CD4-positive, alpha-beta memory T cell (primary cell): ENCODE results near the gene CALML5. TPM values are rescaled to one million over a fixed set of nuclear protein-coding genes. Genes with fewer than 3 reads are reported as not detected.

Source experiments
- CTCF ChIA-PET: fragments of 350-600 bp; sonication (Branson Sonifier 250); formaldehyde crosslinking; loops from one replicate; lab custom pipeline; 2021; ENCODE audit warnings: inconsistent platforms; ENCODE audit not compliant: partially characterized antibody; lab: Charles Lee
- POLR2A ChIA-PET: fragments of 350-600 bp; sonication (Branson Sonifier 250); formaldehyde crosslinking; loops from one replicate; lab custom pipeline; 2021; ENCODE audit not compliant: partially characterized antibody; lab: Charles Lee
- DNase-seq, 5 donors: peaks; one replicate each; pipeline versions ENCODE4 v3.0.0 to v3.0.0-alpha.2; 2020 to 2022; ENCODE audit warnings: mixed read lengths in 1 of 5
- H3K27ac ChIP-seq: one replicate; pipeline ENCODE4 v1.7.0; 2013; ENCODE audit warnings: low read depth, low read length
- H3K27me3 ChIP-seq: 2 replicates; pipeline ENCODE4 v1.7.0; 2013; ENCODE audit warnings: mild to moderate bottlenecking, low read length, moderate library complexity; ENCODE audit not compliant: insufficient read depth
- H3K36me3 ChIP-seq: 2 replicates; pipeline ENCODE4 v1.7.0; 2013; ENCODE audit warnings: mild to moderate bottlenecking, low read length, moderate library complexity; ENCODE audit not compliant: insufficient read depth
- H3K4me1 ChIP-seq: 2 replicates; pipeline ENCODE4 v1.7.0; 2013; ENCODE audit warnings: mild to moderate bottlenecking, low read length, moderate library complexity; ENCODE audit not compliant: insufficient read depth
- H3K4me3 ChIP-seq, 2 donors: one replicate each; pipeline ENCODE4 v1.7.0; 2013; ENCODE audit warnings: low read length in 2 of 2, mild to moderate bottlenecking in 1 of 2
- H3K9me3 ChIP-seq, 2 donors: one replicate each; pipeline ENCODE4 v1.7.0; 2013; ENCODE audit warnings: low read length in 2 of 2, control low read depth in 1 of 2; ENCODE audit not compliant: control insufficient read depth in 1 of 2
- H3K27ac Mint-ChIP-seq, 7 donors: one replicate each; pipeline ENCODE4 v1.8.0; 2020 to 2021; ENCODE audit warnings: mixed read lengths in 7 of 7, mild to moderate bottlenecking in 6 of 7, inconsistent platforms in 3 of 7, moderate library complexity in 3 of 7
- H3K27me3 Mint-ChIP-seq, 2 donors: one replicate each; pipeline ENCODE4 v1.8.0; 2020 to 2021; ENCODE audit warnings: mixed read lengths in 2 of 2
- H3K36me3 Mint-ChIP-seq, 2 donors: one replicate each; pipeline ENCODE4 v1.8.0; 2020 to 2021; ENCODE audit warnings: mixed read lengths in 2 of 2, inconsistent platforms in 1 of 2, mild to moderate bottlenecking in 1 of 2
- H3K4me1 Mint-ChIP-seq, 4 donors: one replicate each; pipeline ENCODE4 v1.8.0; 2020 to 2021; ENCODE audit warnings: mixed read lengths in 4 of 4, mild to moderate bottlenecking in 1 of 4
- H3K4me3 Mint-ChIP-seq, 8 donors: one replicate each; pipeline ENCODE4 v1.8.0; 2020 to 2021; ENCODE audit warnings: mixed read lengths in 8 of 8, mild to moderate bottlenecking in 7 of 8, moderate library complexity in 6 of 8, inconsistent platforms in 3 of 8
- H3K9me3 Mint-ChIP-seq, 8 donors: one replicate each; pipeline ENCODE4 v1.8.0; 2020 to 2021; ENCODE audit warnings: mixed read lengths in 8 of 8, mild to moderate bottlenecking in 5 of 8, inconsistent platforms in 3 of 8, moderate library complexity in 1 of 8
- intact Hi-C: fragments of 100-400 bp; cut with micrococcal nuclease; formaldehyde crosslinking; loops from one replicate; pipeline ENCODE4 v1.15.1; 2023
- polyA plus RNA-seq, 2 donors: library from polyadenylated mRNA; unstranded; fragments of 300-500 nt; fragmentation: Illumina TruSeq; gene quantifications; one replicate each; pipeline ENCODE4 v1.2.3, GENCODE V29; 2021
- total RNA-seq, 2 experiments: library from RNA; stranded (reverse); gene quantifications; one replicate each; pipeline ENCODE4 v1.2.3, GENCODE V29; 2021

Gene CALML5
- total and polyA plus RNA-seq, 4 experiments from 2014 or later = not detected

GRCh38 chr10:5527332-5528200, 28.2 kb upstream of the CALML5 start:
- ChIA-PET POLR2A (no interaction called here), CTCF (no interaction called here)
- no peak overlapping the region for H3K27ac Mint-ChIP-seq
- Histone ChIP-seq H3K27me3 (no peaks in the 10 kb centered on the region), H3K4me1 (no peaks in the 10 kb centered on the region), H3K4me3 (no peak overlapping the region), H3K9me3 (no peaks in the 10 kb centered on the region), H3K27ac (no peak overlapping the region), H3K36me3 (no peaks in the 10 kb centered on the region)
- H3K4me3 Mint-ChIP-seq = no peak overlapping the region
- H3K4me1 Mint-ChIP-seq = no peaks in the 10 kb centered on the region
- no peaks in the 10 kb centered on the region for H3K9me3 Mint-ChIP-seq
- H3K27me3 Mint-ChIP-seq = peaks cover 1 to 2% of the 10 kb centered on the region in 2 donors
- intact Hi-C loops = no loop called here
- DNase-seq = no peak
- no peaks in the 10 kb centered on the region for H3K36me3 Mint-ChIP-seq

- Histone ChIP-seq H3K27ac (no peak overlapping the region), H3K4me1 (no peaks in the 10 kb centered on the region), H3K27me3 (no peaks in the 10 kb centered on the region), H3K9me3 (no peaks in the 10 kb centered on the region), H3K36me3 (no peaks in the 10 kb centered on the region), H3K4me3 (no peak overlapping the region)
- intact Hi-C loops = no loop called here
- CTCF ChIA-PET = interaction anchor here (0.5 to 2.0 kb wide), 2 partner anchors 96 to 381 kb away, joined by 3 to 6 read pairs; no protein-coding TSS in a partner anchor
- DNase-seq = no peak
- Mint-ChIP-seq H3K27me3 (peaks cover 1 to 2% of the 10 kb centered on the region in 2 donors), H3K36me3 (no peaks in the 10 kb centered on the region), H3K9me3 (no peaks in the 10 kb centered on the region), H3K27ac (peak overlapping the region in 1 of 7 donors; percentile 13), H3K4me3 (no peak overlapping the region), H3K4me1 (no peaks in the 10 kb centered on the region)
- POLR2A ChIA-PET = no interaction called here
Measured at GRCh38 chr10:5526691-5527331, 27.4 kb upstream of the CALML5 start.

- Histone ChIP-seq H3K27me3 (no peaks in the 10 kb centered on the region), H3K4me3 (no peak overlapping the region), H3K36me3 (no peaks in the 10 kb centered on the region), H3K9me3 (no peaks in the 10 kb centered on the region), H3K4me1 (no peaks in the 10 kb centered on the region), H3K27ac (no peak overlapping the region)
- intact Hi-C loops = no loop called here
- no peaks in the 10 kb centered on the region for H3K36me3 Mint-ChIP-seq
- H3K27me3 Mint-ChIP-seq = peaks cover 1 to 2% of the 10 kb centered on the region in 2 donors
- peaks cover 0 to 1% (median 0%) of the 10 kb centered on the region in 8 donors for H3K9me3 Mint-ChIP-seq
- POLR2A ChIA-PET = no interaction called here
- no peak overlapping the region for H3K27ac Mint-ChIP-seq
- no peak for DNase-seq
- CTCF ChIA-PET = interaction anchor here (0.5 to 2.0 kb wide), 2 partner anchors 97 to 382 kb away, joined by 3 to 6 read pairs; no protein-coding TSS in a partner anchor
- H3K4me1 Mint-ChIP-seq = no peaks in the 10 kb centered on the region
- H3K4me3 Mint-ChIP-seq = no peak overlapping the region
Measured at GRCh38 chr10:5525561-5526341, 26.4 kb upstream of the CALML5 start.

- CTCF ChIA-PET = interaction anchor here (2.0 kb wide), 1 partner anchor 98 kb away, joined by 6 read pairs; no protein-coding TSS in a partner anchor
- DNase-seq = no peak
- H3K36me3 ChIP-seq = no peaks in the 10 kb centered on the region
- no peaks in the 10 kb centered on the region for H3K9me3 ChIP-seq
- intact Hi-C loops = no loop called here
- peaks cover 0 to 3% (median 0%) of the 10 kb centered on the region in 8 donors for H3K9me3 Mint-ChIP-seq
- H3K27ac Mint-ChIP-seq = no peak within 1 kb of the TSS
- H3K36me3 Mint-ChIP-seq = no peaks in the 10 kb centered on the region
- POLR2A ChIA-PET = no interaction called here
- H3K27me3 Mint-ChIP-seq = peaks cover 2% of the 10 kb centered on the region in 2 donors
- no peak within 1 kb of the TSS for H3K4me3 ChIP-seq
- no peak within 1 kb of the TSS for H3K27ac ChIP-seq
- H3K4me1 ChIP-seq = no peaks in the 10 kb centered on the region
- no peaks in the 10 kb centered on the region for H3K4me1 Mint-ChIP-seq
- no peak within 1 kb of the TSS for H3K4me3 Mint-ChIP-seq
- no peaks in the 10 kb centered on the region for H3K27me3 ChIP-seq
Measured at GRCh38 chr10:5524641-5525560, 25.5 kb upstream of the CALML5 start, which contains the start of gene CALML3. Gene CALML3, plus strand, starts transcription at chr10:5524961. Its CDS starts 125 bp downstream, at chr10:5525086.

GRCh38 chr10:5523796-5524574, 24.6 kb upstream of the CALML5 start:
- Histone ChIP-seq H3K27ac (no peak overlapping the region), H3K9me3 (no peaks in the 10 kb centered on the region), H3K4me1 (no peaks in the 10 kb centered on the region), H3K4me3 (no peak overlapping the region), H3K27me3 (no peaks in the 10 kb centered on the region), H3K36me3 (no peaks in the 10 kb centered on the region)
- peaks cover 0 to 4% (median 0%) of the 10 kb centered on the region in 8 donors for H3K9me3 Mint-ChIP-seq
- H3K27ac Mint-ChIP-seq = no peak overlapping the region
- intact Hi-C loops = no loop called here
- peaks cover 2% of the 10 kb centered on the region in 2 donors for H3K27me3 Mint-ChIP-seq
- no peak for DNase-seq
- no peaks in the 10 kb centered on the region for H3K4me1 Mint-ChIP-seq
- ChIA-PET POLR2A (interaction anchor here (0.5 kb wide), 1 partner anchor 269 kb away, joined by 3 read pairs; no protein-coding TSS in a partner anchor), CTCF (no interaction called here)
- H3K4me3 Mint-ChIP-seq = no peak overlapping the region
- H3K36me3 Mint-ChIP-seq = no peaks in the 10 kb centered on the region

GRCh38 chr10:5522913-5523560, 23.7 kb upstream of the CALML5 start:
- H3K27ac Mint-ChIP-seq = peak overlapping the region in 1 of 7 donors; percentile 57
- DNase-seq = no peak
- no peaks in the 10 kb centered on the region for H3K36me3 ChIP-seq
- H3K36me3 Mint-ChIP-seq = no peaks in the 10 kb centered on the region
- intact Hi-C loops = no loop called here
- no peak overlapping the region for H3K4me3 Mint-ChIP-seq
- no peak overlapping the region for H3K27ac ChIP-seq
- H3K4me3 ChIP-seq = no peak overlapping the region
- POLR2A ChIA-PET = no interaction called here
- CTCF ChIA-PET = no interaction called here
- no peaks in the 10 kb centered on the region for H3K9me3 ChIP-seq
- H3K4me1 Mint-ChIP-seq = no peaks in the 10 kb centered on the region
- no peaks in the 10 kb centered on the region for H3K27me3 ChIP-seq
- H3K27me3 Mint-ChIP-seq = peaks cover 2% of the 10 kb centered on the region in 2 donors
- H3K9me3 Mint-ChIP-seq = peaks cover 0 to 6% (median 0%) of the 10 kb centered on the region in 8 donors
- no peaks in the 10 kb centered on the region for H3K4me1 ChIP-seq
